Endothelial cell of umbilical vein (primary cell): ENCODE data around the gene GALNT2.

Experiments used
- EZH2 ChIP-seq: IDR thresholded peaks from 2 replicates; pipeline ENCODE4 v1.6.1; 2012; ENCODE audit warnings: borderline replicate concordance, low read depth, mild to moderate bottlenecking, moderate library complexity, low read length, inconsistent platforms; ENCODE audit not compliant: severe bottlenecking
- FOS ChIP-seq: IDR thresholded peaks from 2 replicates; pipeline ENCODE4 v1.6.1; 2011; ENCODE audit warnings: mild to moderate bottlenecking, low read length, moderate library complexity, borderline replicate concordance; ENCODE audit not compliant: insufficient read depth
- GATA2 ChIP-seq: IDR thresholded peaks from 2 replicates; pipeline ENCODE4 v1.7.0; 2011; ENCODE audit warnings: low read depth, mild to moderate bottlenecking, moderate library complexity, mixed read lengths, low read length; ENCODE audit not compliant: insufficient read length, insufficient read depth
- MYC ChIP-seq: IDR thresholded peaks from one replicate; pipeline ENCODE4 v1.6.1; 2011; ENCODE audit warnings: mild to moderate bottlenecking, low read depth, low read length
- POLR2A ChIP-seq: IDR thresholded peaks from 2 replicates; pipeline ENCODE4 v1.6.1; 2012; ENCODE audit warnings: low read depth, mild to moderate bottlenecking, control low read depth, low read length
- POLR2AphosphoS5 ChIP-seq: IDR thresholded peaks from 2 replicates; pipeline ENCODE4 v1.6.1; 2012; ENCODE audit warnings: low read depth, mild to moderate bottlenecking, control low read depth, low read length, moderate library complexity; ENCODE audit not compliant: insufficient read depth
- TF ChIP-seq, protein P1 (sequence below), 2 donors: IDR thresholded peaks; 1 replicate in 1 of 2; 2 replicates in 1 of 2; pipeline ENCODE4 v1.5.1; 2011; ENCODE audit warnings: low read length in 2 of 2, mild to moderate bottlenecking in 2 of 2, moderate library complexity in 2 of 2, control low read depth in 1 of 2, inconsistent platforms in 1 of 2, low read depth in 1 of 2; ENCODE audit not compliant: insufficient read depth in 1 of 2; ENCODE audit errors: extremely low read depth in 1 of 2
- TF ChIP-seq, protein P2 (sequence below): IDR thresholded peaks from 2 replicates; pipeline ENCODE4 v1.6.1; 2011; ENCODE audit not compliant: insufficient read depth, insufficient read length

DNA sequence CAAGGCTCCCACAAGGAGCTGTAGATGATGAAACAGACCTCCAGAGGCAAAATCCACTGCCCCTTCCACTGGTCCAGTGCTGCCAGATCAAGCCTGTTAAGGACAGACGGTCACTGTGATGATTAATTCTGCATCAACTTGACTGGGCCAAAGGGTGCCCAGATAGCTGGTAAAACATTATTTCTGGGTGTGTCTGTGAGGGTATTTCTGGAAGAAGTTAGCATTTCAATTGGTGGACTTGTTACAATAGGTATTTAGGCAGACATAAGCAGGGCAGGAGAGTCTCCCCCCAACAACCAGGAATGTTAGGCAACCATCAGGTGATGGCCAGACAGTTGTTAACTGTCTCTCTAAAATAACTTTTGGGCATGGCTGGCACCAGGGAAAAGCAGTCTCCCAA lies 40.9 kb upstream of the GALNT2 start:
- TF ChIP-seq, protein P1, sequence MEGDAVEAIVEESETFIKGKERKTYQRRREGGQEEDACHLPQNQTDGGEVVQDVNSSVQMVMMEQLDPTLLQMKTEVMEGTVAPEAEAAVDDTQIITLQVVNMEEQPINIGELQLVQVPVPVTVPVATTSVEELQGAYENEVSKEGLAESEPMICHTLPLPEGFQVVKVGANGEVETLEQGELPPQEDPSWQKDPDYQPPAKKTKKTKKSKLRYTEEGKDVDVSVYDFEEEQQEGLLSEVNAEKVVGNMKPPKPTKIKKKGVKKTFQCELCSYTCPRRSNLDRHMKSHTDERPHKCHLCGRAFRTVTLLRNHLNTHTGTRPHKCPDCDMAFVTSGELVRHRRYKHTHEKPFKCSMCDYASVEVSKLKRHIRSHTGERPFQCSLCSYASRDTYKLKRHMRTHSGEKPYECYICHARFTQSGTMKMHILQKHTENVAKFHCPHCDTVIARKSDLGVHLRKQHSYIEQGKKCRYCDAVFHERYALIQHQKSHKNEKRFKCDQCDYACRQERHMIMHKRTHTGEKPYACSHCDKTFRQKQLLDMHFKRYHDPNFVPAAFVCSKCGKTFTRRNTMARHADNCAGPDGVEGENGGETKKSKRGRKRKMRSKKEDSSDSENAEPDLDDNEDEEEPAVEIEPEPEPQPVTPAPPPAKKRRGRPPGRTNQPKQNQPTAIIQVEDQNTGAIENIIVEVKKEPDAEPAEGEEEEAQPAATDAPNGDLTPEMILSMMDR (IDR thresholded peaks at IDR 0.05; ENCODE audit: extremely low read depth in 1 of 2, insufficient read depth in 1 of 2, low read depth in 1 of 2, low read length in 2 of 2), result no peak
- TF ChIP-seq POLR2AphosphoS5 (no peak), EZH2 (no peak), POLR2A (no peak), FOS (no peak), GATA2 (no peak), MYC (no peak)
- TF ChIP-seq, protein P2, sequence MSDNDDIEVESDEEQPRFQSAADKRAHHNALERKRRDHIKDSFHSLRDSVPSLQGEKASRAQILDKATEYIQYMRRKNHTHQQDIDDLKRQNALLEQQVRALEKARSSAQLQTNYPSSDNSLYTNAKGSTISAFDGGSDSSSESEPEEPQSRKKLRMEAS, result no peak
